Loucy (cell line): Measurements from ENCODE around the gene ENOX1.
A peak's percentile ranks its signal among the peaks of the same experiment; 100 is the strongest.

Experiments used
- H2AFZ ChIP-seq: fragments of 200-600 bp; sonication (generic); 2 replicates; pipeline ENCODE4 v1.6.0; 2016; ENCODE audit warnings: antibody characterized with exemption, mild to moderate bottlenecking, low read length, moderate library complexity
- H3F3A ChIP-seq: fragments of 200-600 bp; 2 replicates; pipeline ENCODE4 v1.6.0; 2016; ENCODE audit warnings: antibody characterized with exemption, low read depth, mild to moderate bottlenecking
- H3K27me3 ChIP-seq: fragments of 200-600 bp; sonication (generic); 2 replicates; pipeline ENCODE4 v1.6.1; 2014; ENCODE audit warnings: low read length, mild to moderate bottlenecking; ENCODE audit not compliant: insufficient read depth, poor library complexity, severe bottlenecking
- H3K36me3 ChIP-seq: fragments of 200-600 bp; sonication (generic); 2 replicates; pipeline ENCODE4 v1.6.1; 2016; ENCODE audit warnings: low read length; ENCODE audit not compliant: insufficient read depth
- H3K4me1 ChIP-seq: fragments of 200-600 bp; sonication (generic); 2 replicates; pipeline ENCODE4 v1.5.1; 2014; ENCODE audit warnings: low read length, mild to moderate bottlenecking; ENCODE audit not compliant: insufficient read depth, poor library complexity, severe bottlenecking
- H3K4me2 ChIP-seq: fragments of 200-600 bp; sonication (generic); 2 replicates; pipeline ENCODE4 v1.6.0; 2014; ENCODE audit warnings: antibody characterized with exemption, low read length, low read depth, mild to moderate bottlenecking; ENCODE audit not compliant: poor library complexity, severe bottlenecking
- H3K4me3 ChIP-seq: fragments of 200-600 bp; sonication (generic); 2 replicates; pipeline ENCODE4 v1.5.1; 2014; ENCODE audit warnings: low read length, mild to moderate bottlenecking, mixed read lengths; ENCODE audit not compliant: poor library complexity, severe bottlenecking
- H3K79me2 ChIP-seq: fragments of 200-600 bp; sonication (generic); 2 replicates; pipeline ENCODE4 v1.6.1; 2014; ENCODE audit warnings: low read length; ENCODE audit not compliant: insufficient read depth
- H3K9ac ChIP-seq: fragments of 200-600 bp; sonication (generic); 2 replicates; pipeline ENCODE4 v1.6.0; 2014; ENCODE audit warnings: mild to moderate bottlenecking, low read depth, low read length, moderate library complexity; ENCODE audit not compliant: poor library complexity, severe bottlenecking
- H3K9me2 ChIP-seq: fragments of 200-600 bp; sonication (generic); replicated peaks from 2 replicates; pipeline ENCODE4 v1.6.1; 2016; ENCODE audit warnings: low read depth, low read length, mixed read lengths
- H3K9me3 ChIP-seq: fragments of 200-600 bp; sonication (generic); 2 replicates; pipeline ENCODE4 v1.6.1; 2014; ENCODE audit warnings: mild to moderate bottlenecking, antibody characterized with exemption, low read length, low read depth; ENCODE audit not compliant: insufficient read depth
- H4K20me1 ChIP-seq: fragments of 200-600 bp; sonication (generic); 2 replicates; pipeline ENCODE4 v1.6.0; 2014; ENCODE audit warnings: antibody characterized with exemption, low read length, mild to moderate bottlenecking; ENCODE audit not compliant: insufficient read depth, poor library complexity, severe bottlenecking
- EZH2phosphoT487 ChIP-seq: fragments of 200-600 bp; IDR thresholded peaks from 2 replicates; pipeline ENCODE4 v1.6.1; 2018; ENCODE audit warnings: antibody characterized with exemption, mild to moderate bottlenecking, moderate library complexity, borderline replicate concordance
- TF ChIP-seq, protein P1 (sequence below): fragments of 200-600 bp; sonication (generic); conservative IDR thresholded peaks from 2 replicates; pipeline ENCODE4 v1.5.1; 2014; ENCODE audit warnings: mild to moderate bottlenecking, antibody characterized with exemption, low read length

The ENOX1 gene

DNA sequence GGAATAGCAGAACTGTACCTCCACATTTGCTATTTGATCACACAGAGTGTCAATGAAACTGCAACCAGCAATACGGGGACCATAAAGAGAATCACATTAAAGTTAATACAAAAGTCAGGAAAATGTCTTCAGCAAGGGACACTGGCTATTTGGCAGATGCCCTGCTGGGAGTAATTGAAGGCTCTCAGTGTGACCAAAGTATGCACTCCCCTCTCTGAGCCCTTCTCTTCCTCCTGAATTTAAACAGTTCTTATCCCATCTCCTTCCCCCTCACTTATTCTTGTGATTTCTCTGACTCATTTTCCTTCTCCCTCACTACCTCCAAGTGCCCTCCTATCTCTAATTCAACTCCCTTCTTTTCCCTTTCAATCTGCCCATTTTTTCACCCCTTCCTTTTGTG lies 117.7 kb downstream of the ENOX1 start:
- no peak for TF ChIP-seq EZH2phosphoT487
- TF ChIP-seq, protein P1, sequence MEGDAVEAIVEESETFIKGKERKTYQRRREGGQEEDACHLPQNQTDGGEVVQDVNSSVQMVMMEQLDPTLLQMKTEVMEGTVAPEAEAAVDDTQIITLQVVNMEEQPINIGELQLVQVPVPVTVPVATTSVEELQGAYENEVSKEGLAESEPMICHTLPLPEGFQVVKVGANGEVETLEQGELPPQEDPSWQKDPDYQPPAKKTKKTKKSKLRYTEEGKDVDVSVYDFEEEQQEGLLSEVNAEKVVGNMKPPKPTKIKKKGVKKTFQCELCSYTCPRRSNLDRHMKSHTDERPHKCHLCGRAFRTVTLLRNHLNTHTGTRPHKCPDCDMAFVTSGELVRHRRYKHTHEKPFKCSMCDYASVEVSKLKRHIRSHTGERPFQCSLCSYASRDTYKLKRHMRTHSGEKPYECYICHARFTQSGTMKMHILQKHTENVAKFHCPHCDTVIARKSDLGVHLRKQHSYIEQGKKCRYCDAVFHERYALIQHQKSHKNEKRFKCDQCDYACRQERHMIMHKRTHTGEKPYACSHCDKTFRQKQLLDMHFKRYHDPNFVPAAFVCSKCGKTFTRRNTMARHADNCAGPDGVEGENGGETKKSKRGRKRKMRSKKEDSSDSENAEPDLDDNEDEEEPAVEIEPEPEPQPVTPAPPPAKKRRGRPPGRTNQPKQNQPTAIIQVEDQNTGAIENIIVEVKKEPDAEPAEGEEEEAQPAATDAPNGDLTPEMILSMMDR: no peak
- Histone ChIP-seq H3K79me2 (no peaks in the 10 kb centered on the region), H3K9me2 (no peaks in the 10 kb centered on the region), H3K9ac (no peak overlapping the region), H3F3A (no peaks in the 10 kb centered on the region), H3K9me3 (no peaks in the 10 kb centered on the region), H3K4me2 (no peak overlapping the region), H3K4me3 (no peak overlapping the region), H2AFZ (no peak overlapping the region), H3K36me3 (no peaks in the 10 kb centered on the region), H3K4me1 (peaks cover 11% of the 10 kb centered on the region), H4K20me1 (no peaks in the 10 kb centered on the region), H3K27me3 (no peaks in the 10 kb centered on the region)

DNA sequence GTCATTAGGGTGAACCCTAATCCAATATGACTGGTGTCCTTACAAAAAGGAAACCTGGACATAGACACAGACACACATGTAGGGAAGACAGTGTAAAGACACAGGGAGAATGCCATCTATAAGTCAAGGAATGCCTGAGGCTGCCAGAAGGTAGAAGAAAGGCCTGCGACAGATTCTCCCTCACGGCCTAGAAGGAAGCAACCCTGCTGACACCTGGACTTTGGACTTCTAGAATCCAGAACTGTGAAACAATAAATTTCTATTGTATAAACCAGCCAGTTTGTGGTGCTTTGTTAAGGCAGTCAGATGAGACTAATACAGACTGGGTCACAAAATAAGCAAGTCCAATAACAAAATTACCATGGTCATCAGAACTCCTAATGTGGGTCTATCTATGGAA lies 120.4 kb downstream of the ENOX1 start:
- no peak overlapping the region for H3K9ac ChIP-seq

DNA sequence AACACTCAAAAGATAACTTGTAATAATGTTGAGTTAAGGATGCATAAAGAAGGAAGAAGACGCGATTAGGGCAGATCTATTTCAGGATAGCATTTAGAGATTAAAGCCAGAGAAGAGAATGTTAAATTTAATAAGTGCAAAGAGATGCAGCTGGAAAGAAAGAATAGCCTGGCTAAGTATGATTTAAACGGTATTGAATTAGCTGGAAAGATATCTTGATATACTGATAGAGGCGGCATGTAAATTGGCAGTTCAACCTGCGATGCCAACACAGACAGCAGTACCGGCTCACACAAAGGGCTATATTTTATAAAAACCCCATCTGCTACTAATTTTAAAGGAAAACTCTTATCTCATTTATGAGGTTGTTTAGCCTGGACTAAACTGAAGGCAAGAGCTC lies 121.4 kb downstream of the ENOX1 start:
- Histone ChIP-seq H3F3A (no peaks in the 10 kb centered on the region), H3K79me2 (no peaks in the 10 kb centered on the region), H3K9me2 (no peaks in the 10 kb centered on the region), H3K4me1 (peaks cover 11% of the 10 kb centered on the region), H4K20me1 (no peaks in the 10 kb centered on the region), H3K4me3 (no peak overlapping the region), H3K9me3 (no peaks in the 10 kb centered on the region), H3K27me3 (no peaks in the 10 kb centered on the region), H3K4me2 (peak overlapping the region; percentile 86), H3K36me3 (no peaks in the 10 kb centered on the region), H2AFZ (peak overlapping the region; percentile 87), H3K9ac (peak overlapping the region; percentile 49)
- TF ChIP-seq, protein P1: no peak
- TF ChIP-seq EZH2phosphoT487: no peak

More for the DNA sequence above, 120.4 kb downstream of the ENOX1 start:
- no peaks in the 10 kb centered on the region for H3K36me3 ChIP-seq
- no peak overlapping the region for H3K4me2 ChIP-seq
- no peaks in the 10 kb centered on the region for H3F3A ChIP-seq
- no peak overlapping the region for H3K4me3 ChIP-seq
- no peaks in the 10 kb centered on the region for H3K79me2 ChIP-seq
- H3K9me2 ChIP-seq: no peaks in the 10 kb centered on the region
- no peaks in the 10 kb centered on the region for H4K20me1 ChIP-seq
- no peaks in the 10 kb centered on the region for H3K27me3 ChIP-seq
- no peaks in the 10 kb centered on the region for H3K9me3 ChIP-seq
- H2AFZ ChIP-seq: no peak overlapping the region
- TF ChIP-seq EZH2phosphoT487: no peak
- TF ChIP-seq, protein P1: no peak
- peaks cover 11% of the 10 kb centered on the region for H3K4me1 ChIP-seq
